Activated T-cell treated with anti-CD3 and anti-CD28 coated beads, Interleukin-2, amount 50 U/mL, for 1 hour (primary cell): Measurements from ENCODE around the gene TIMD4.
A peak's percentile ranks its signal among the peaks of the same experiment; 100 is the strongest.
"Not testable (repeated sequence)": the region's sequence is repeated elsewhere in the genome, so short reads cannot be mapped to it uniquely, and the experiment has no call there.

ENCODE experiments used
- DNase-seq: peaks from one replicate; pipeline ENCODE4 v3.0.0-alpha.2; 2020

The TIMD4 gene

DNA sequence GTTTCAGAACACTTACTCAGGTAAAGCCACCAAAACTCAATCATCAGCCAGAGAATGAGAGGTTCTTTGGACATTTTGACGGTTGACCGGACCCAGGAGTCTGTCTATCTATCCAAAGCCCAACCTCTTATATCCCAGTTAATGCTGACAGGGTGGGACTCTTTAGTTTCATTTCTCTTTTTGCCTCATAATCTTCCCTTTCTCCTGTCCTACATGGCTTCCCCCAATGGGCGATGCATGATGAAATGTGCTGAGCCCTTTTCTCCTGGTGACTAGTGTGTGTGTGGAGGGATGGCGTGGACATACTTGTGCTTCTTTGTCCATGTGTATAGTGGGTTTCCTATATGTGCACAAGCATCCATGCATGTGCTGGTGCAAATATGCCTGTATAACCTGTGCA lies at the start of gene TIMD4:
Gene TIMD4, minus strand, starts transcription at position 102 of the 400 bp plus-strand sequence. Its CDS starts 28 bp downstream, at position 74.
- DNase-seq, result no peak

DNA sequence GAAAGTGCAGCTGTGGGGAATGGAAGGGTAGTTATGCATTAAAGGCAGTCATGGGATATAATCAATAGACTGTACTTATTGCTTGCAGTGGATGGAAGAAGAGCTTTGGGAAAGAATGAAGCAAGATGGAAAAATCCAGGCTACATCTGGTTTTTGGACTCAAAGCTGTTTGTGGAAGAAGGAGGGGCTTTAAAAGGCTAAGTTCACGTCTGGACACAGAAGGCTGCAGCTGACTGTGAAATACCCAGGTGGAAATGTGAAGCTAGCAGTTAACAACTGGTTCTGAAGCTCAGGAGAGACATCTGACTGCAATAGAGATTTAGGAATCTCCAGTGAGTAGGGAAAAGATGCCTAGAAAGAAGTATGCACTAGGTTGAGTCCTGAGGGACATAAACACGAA lies 43.2 kb upstream of the TIMD4 start:
- DNase-seq, result no peak

DNA sequence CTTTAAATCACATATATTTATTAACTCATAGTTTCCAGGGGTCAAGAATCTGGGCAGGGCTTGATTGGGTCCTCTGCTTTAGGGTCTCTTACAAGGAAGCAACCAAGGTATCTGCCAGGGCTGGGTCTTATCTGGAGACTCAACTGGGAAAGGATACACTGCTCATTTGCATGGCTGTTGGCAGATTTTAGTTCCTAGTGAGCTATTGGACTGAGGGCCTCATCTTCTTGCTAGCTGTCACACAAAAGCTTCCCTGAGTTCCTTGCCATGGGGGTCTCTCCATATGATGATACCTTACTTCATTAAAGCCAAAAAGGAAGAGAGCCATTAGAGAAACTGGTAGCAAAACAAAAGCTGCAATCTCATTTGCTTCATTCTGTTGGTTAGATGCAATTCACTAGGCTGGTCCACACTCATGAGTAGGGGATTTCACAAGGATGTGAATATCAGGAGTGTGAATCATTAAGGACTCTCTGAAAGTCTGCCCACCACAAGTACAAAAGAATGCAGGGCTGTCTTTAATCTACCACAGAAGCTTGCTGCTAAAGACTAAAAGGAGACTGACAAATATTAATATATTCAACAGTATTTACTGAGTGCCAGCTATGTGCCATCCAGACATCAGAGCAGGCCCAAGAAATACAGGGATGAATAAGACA lies 42.0 kb upstream of the TIMD4 start:
- DNase-seq, result no peak

DNA sequence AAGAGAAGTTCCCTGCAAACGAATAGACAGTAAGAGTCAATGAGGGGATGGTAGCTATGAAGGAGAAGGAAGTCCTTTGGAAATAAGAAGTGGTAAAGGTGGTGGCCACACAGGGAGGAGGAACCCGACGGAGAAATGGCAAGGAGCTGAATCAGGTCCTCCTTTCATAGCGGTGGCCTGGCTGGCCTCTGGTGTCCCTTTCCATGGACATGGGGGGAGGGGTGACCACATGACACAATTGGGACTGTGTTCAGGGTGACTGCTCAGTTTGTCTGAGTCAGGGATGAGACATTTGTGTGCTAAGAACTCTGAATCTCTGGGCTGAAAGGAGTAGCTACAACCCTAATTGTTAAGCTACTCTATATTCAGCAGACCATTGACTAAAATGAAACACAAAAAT lies 28.7 kb upstream of the TIMD4 start:
- DNase-seq, result no peak

DNA sequence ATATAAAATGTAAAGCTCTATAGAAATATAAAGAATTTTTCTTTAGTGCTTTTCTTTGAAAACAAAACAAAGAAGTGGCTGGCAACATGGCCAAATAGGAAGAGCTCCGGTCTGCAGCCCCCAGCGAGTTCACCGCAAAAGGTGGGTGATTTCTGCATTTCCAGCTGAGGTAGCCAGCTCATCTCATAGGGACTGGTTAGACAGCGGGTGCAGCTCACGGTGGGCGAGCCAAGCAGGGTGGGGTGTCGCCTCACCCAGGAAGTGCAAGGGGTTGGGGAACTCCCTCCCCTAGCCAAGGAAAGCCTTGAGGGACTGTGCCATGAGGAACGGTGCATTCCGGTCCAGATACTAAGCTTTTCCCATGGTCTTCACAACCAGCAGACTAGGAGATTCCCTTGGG lies 21.0 kb upstream of the TIMD4 start:
- no peak for DNase-seq

DNA sequence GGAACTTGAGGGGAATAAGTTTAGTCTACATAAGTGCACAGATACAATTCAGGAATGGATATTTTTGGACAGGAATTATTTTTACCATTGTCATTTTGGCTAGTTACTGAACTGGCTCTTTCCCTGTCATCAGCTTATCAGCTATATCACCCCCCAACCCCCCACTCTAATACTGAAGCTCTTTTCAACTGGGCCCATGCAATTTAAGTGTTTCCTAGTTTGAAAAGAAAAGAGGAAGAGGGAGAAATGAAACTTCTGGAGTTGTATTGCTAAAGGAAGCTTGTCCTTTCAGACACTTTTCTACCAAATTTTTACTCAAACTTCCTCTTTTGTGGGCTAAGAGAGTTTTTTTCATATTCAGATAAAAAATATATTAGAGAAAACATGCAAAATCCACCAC lies 18.5 kb upstream of the TIMD4 start:
- no peak for DNase-seq

DNA sequence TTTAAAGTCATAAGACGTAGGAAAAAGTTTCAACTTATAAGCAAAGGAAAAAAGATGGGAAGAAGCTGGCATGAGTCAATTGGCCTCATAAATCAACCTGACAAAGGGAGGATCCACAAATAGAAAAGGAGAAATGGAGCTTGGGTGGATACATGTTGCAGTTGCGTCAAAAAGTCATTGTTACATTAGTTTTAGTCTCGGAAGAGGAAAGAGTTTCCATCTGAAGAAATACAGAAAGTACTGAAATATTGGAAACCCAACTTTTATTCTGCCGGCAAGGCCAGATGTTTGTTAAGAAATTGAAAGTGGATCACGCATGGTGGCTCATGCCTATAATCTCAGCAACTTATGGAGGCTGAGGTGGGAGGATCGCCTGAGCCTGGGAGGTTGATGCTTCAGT lies 11.3 kb upstream of the TIMD4 start:
- no peak for DNase-seq

DNA sequence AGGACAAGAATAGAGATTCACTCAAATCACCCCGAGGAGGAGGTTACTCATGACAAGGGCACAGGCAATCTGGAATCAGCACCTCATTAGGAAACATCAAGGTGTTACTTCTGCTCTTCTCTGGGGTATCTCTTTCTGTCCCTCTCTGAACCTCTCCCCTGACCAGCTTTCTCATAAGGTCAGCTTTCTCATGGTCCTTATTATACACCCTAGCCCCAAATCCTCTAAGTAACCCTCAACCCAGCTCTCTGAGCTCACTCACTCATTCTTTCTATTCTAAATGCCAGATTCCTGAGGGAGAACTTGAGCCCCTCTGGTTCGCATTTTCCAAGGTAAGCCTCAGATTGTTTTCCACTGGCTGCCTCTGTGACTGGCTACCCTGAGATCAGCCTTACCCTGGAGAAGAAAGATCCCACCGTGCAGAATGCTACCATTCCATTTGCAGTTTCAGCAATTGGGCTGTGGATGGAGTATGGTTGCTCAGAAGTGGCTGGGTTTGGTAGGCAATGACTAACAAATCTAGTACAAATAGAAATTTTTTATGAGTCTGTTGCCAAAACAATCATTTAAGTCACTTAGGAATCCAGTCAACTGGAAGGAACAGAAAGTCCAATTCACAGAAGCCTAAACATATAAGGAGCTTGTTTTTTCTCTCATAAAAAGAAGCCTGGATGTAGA lies 9.0 kb upstream of the TIMD4 start:
- no peak for DNase-seq

DNA sequence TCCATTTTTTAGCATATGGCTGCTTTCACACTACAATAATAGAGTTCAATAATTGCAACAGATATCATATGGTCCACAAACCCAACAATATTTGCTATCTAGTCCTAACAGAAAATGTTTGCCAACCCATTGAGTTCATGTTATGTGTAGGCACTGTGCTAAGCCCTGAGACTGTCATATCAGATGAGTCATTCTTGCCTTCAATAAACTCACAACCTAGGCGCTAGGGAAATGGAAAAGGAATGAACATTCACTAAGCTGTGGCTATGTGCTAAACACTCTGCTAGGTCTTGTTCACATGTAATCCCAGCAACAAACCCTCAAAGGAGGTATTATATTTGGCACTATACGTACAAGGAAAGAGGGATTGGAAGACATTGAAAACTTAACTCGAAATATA lies 8.4 kb upstream of the TIMD4 start:
- DNase-seq, result no peak

DNA sequence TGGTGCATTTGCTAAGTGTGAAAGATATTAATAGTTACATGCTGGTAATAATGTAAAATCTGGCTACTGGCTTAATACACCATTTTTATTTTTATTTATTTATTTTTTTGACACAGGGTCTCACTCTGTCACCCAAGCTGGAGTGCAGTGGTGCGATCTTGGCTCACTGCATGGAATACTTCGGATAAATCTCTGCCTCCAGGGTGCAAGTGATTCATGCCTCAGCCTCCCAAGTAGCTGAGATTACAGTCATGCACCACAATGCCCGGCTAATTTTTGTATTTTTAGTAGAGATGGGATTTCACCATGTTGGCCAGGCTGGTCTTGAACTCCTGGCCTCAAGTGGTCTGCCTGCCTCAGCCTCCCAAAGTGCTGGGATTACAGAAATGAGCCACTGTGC lies 4.4 kb upstream of the TIMD4 start:
- DNase-seq, result not testable (repeated sequence)

DNA sequence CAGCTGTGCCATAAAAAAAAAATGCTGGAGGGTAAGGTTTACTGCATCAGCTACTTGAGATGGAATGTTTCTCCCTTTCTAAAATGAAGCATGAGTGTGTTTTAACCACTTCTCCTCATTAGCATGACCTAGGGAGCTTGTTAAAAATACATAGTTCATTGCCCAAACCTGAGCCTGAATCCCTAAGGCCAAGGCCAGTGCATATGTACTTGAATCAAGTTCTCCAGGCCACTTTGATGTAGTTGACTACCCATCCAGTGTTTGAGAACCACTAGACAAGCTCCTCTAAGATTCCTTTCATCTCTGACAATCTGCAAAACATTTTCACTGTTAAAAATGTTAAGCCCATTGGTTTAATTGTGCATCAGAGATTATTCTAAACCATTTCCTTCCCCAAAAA lies 6.7 kb downstream of the TIMD4 start:
- no peak for DNase-seq

DNA sequence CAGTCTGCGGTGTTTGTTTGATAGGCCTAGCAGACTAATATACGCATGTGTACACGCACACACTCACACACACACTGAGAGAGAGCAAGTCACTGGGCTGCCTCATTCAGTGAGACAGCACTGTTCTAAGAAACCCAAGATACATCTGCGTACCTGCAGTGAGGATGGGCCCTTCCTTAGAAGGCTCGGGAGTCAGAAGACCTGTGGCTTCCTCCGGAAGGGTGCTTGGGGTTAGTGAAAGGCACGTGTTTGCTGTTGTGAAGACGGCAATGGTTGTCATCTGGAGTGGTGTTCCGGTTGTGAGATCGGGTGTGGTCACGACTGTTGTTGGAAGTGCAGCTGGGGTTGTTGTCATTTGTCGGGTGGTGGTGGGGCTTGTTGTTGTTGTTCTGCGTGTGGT lies 11.7 kb downstream of the TIMD4 start:
- DNase-seq, result no peak

DNA sequence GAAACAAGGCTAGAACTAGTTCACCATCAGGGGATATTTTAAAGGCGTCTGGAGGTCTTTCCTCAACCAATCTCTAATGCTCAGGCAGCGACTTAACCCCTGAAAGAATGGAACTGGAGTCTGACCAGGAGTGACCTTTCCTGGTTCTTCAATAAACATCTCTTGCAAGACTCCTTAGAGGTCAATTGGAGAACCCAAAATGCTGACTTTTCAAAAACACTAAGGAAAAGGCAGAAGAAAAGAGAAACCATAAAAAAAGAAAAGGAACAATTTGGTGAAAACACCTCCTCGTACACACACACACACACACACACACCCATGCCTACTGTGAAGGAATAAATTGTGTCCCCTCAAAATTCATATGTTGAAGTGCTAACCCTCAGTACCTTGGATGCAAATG lies 12.3 kb downstream of the TIMD4 start:
- no peak for DNase-seq

DNA sequence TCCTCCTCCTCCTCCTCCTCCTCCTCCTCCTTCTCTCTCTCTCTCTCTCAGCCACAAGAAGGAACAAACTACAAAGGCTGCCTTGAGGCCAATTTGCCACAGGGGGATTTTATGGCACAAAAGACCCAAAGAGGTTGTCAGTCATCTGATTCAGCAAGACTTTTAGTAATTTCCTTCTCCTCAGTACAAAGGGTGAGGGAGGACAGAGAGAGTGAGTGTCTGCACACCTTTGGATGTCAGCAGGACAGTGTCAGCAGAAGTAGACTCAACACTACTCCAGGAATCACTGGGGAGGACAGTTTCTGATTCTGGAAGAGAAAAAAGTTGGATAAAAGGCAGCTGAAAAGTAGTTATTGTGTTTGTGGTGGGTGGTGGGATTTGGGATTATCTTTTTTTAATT lies 13.6 kb downstream of the TIMD4 start:
- no peak for DNase-seq

DNA sequence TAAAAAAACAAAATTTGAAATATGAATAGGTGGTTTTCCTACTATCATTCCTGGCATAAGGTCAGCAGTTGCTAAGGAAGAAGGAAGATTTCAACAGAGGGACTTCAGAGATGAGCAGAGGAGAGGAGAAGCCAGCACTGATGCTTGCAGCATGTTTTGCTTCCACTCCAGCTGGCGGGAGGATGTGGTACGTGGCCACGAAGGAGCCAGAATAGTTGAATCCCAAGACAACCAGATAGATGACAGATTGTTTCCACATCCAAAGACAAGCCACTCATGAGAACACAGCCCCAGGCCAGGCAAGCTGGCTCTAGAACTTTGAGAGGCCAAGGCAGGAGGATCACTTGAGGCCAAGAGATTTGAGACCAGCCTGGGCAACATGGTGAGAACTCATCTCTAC lies 15.1 kb downstream of the TIMD4 start:
- no peak for DNase-seq

DNA sequence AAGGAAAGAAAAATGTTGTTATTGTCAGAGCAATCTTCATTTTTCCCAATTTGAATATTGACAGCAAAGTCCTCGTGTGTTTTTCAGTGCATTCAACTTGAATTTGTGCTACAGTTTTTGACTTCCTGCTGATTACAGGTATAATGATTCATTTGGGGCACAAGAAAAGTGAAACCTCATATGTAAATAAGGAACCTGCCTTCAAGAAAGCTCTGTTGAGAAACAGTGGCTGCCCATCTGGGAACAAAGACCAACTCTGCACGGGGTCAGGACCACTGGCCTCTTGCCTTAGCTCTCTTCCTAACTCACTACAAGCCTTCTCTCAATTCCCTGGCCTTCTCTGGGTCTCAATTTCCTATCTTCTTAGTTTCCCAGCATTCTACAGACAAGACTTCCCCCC lies 21.0 kb downstream of the TIMD4 start:
- no peak for DNase-seq

DNA sequence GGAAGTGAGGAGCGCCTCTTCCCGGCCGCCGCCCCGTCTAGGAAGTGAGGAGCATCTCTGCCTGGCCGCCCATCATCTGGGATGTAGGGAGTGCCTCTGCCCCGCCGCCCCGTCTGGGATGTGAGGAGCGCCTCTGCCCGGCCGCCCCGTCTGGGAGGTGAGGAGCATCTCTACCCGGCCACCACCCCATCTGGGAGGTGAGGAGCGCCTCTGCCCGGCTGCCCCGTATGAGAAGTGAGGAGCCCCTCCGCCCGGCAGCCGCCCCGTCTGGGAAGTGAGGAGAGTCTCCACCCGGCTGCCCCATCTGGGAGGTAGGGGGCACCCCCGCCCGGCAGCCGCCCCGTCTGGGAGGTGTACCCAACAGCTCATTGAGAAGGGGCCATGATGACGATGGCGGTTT lies 22.6 kb downstream of the TIMD4 start:
- not testable (repeated sequence) for DNase-seq

DNA sequence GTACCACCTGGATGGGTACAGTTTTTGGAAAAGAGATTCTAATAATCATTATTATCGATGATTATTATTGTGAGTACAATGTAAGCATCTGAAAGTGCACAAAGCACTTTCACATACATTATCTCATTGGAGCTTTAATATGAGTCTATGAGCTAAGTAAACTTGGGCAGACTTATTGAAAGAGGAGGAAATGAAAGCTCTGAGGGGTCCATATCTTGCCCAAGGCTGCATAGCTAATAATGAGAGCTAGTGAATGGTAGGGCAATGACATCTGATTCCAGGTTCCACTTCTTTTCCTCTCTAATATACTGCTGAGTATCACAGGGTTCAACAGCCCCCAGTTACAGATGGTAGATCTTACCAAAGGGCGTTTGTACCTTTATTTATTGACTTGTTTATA lies 26.1 kb downstream of the TIMD4 start:
- DNase-seq, result no peak

DNA sequence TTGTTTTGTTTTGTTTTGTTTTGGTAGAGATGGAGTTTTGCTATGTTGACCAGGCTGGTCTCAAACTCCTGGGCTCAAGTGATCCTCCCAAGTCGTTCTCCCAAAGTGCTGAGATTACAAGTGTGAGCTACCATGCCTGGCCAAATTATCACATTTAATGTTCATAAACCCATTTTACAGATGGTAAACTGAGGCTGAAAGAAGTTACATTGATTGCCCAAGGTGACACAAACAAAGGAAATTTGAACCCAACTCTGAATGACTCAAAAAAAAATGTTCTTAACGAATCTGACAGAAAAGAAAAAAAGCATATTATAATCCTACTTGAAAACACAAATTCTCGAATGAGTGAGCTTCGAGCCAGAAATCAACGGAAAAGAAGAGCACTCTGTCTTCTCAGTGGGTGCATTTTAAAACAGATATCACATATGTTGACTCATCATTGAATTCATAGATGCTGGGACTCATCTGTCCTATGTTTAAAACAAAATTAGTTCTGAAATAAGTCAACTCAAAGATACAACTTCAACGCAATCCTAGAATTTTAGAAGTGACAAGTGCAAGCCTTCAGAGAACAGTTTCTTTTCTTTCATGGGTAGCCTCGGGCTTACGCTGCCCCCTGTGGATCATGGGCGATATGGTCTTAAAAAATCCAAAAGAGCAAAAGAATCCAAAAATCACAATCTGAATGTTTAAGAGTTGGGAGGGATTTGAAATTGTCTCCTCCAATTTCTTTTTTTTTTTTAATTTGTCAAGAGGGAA lies 28.4 kb downstream of the TIMD4 start:
- DNase-seq, result peak; percentile 54

DNA sequence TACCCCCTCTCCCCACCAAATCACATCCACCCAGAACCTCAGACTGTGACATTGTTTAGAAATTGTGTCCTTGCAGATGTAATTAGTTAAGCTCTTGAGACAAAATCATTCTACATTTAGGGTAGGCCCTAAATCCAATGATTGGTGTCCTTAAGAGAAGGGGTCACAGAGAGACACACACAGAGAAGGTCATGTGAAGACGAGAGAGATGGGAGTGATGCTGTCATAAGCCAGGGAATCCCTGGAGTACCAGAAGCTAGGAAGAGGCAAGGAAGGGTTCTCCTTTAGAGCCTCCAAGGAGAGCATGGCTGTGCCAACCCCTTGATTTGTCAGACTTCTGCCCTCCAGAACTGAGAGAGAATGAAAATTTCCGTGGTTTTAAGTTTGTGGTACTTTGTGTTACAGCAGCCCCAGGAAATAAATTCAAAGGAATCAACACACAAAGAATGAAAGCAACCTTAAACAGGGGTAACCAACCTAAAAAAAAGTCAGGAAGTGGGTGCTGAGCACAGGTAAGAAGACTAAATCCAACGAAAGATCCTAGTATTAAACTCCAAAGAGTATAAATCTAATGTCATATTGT lies 33.6 kb downstream of the TIMD4 start:
- DNase-seq, result no peak

DNA sequence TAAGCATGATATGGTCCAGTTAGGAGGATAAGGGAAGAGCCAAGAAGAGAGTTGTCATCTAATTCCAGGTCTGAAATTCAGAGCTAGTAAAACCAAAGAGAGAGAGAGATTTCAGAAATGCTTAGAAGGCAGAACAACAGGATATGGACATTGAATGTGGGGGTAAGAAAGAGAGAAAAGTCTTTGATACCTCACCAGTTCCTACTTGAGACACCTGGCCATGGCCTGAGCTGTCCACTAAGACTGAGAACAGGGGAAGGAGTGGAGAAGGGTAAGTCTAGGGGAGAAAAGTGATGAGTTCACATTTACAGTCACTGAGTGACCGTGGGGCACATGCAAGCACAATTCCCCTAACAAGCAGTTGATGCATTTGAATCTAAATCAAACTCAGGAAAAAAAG lies 35.5 kb downstream of the TIMD4 start:
- no peak for DNase-seq

DNA sequence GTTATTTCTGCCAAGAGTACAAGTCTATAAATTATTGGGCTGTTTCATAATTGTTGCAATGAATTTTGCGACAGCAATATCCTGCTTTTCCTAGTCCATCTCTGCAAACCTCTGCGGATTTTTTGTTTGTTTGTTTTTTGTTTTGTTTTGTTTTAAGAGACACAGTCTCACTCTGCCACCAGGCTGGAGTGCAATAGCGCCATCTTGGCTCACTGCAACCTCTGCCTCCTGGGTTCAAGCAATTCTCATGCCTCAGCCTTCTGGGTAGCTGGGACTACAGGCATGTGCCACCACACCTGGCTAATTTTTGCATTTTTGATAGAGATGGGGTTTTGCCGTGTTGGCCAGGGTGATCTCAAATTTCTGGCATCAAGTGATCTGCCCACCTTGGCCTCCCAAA lies 37.3 kb downstream of the TIMD4 start:
- not testable (repeated sequence) for DNase-seq

DNA sequence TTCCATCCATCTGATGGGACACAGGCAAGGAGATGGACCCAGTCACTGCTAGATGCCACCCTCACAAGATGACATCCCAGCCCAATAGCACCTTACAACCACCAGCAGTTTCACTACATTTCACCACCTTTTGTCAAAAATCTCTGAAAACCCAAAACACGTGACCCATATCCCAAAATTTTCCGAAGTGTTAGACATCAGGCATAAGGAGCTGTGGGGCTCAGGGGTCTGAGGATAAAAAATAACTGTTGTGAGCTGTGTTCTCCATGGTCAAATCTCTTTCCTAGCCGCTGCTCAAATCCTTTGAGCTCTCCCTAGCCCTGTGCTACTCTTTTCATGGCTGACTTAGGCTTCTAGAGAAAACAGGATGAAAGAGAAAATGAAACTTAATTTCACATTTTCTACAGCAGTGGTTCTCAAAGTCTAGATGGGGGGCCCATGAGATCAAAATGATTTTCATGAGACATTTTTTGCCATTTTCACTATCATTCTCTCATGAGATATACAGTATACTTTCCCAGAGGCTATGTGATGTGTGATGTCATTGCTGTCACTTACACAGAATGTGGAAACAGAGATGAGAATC lies 40.7 kb downstream of the TIMD4 start:
- DNase-seq, result no peak
